Activated gamma-delta T cell (primary cell): ENCODE data around the gene GNAT1.
A peak's percentile ranks its signal among the peaks of the same experiment; 100 is the strongest.
"Not testable (repeated sequence)": the region's sequence is repeated elsewhere in the genome, so short reads cannot be mapped to it uniquely, and the experiment has no call there.

Experiments used
- DNase-seq: peaks from one replicate; lab custom pipeline; 2025; lab: John Stamatoyannopoulos, UW

Gene GNAT1

DNA sequence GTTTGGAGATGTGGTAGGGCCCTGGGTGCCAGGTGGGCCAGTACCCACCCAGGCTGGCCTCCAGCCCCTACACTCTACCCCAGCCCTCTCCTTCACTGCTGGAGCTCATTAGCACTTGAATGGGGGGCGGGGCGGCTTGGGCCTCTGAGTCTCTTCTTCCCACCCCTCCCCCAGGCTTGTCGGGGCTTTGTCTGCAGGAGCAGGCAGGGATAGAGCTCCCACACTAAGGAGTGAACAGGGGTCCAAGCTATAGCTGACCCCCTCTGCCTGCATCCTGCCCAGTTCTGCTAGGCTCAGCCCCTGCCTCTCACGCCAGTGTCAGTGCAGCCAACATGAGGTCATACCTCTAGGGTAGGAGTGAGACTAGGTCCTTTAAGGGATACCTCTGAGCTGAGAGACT is 49.8 kb downstream of the GNAT1 start:
- DNase-seq, result no peak

DNA sequence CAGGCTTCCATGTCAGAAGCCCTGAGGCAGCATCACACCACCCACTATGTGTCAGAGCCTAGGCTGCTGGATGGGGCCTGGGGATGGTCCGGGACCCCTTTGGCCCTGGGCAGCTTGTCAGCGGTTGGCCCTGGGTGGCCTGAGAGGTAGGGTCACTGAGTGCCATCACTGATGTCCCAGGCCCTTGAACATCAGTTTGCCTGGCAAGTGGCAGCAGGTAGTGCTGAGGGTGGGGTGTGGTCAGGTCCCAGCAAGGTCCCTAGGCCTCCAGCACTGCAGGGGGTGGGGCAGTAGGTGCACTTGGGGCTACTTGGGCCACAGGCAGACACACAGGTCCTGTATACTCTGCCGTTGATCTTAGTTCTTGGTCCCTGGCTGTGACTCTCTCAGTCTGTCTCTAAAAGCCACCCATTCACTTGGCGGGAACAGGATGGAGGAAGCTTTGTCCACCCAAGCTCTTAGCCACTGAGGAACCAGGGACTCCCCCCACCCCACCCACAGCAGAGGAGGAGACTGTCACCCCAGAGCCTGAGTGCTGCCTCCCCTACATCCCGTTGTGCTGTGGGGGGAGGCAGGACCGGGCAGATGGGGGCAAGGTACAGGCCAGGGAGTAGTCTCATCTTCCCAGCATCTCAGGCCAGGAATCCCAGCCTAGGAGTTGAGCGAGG is 50.4 kb downstream of the GNAT1 start:
- DNase-seq, result no peak

DNA sequence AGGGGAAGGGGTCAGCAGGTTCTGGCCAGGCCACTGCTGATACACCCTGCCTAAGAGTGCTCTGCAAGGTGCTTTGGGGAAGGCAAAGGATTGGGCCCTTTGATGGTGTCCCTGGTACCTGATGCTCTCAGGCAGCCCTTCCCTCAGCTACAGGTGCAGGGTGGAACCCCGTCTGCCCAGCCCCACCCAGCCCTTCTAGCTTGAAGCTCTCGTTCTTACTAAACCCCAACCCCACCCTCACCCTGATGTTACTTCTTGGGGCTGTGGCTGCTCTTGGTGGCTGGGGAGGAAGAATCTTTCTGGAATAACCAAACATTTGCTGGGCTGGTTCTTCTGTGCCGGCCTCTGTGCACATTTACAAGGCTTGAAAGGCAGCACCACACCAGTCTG is 51.0 kb downstream of the GNAT1 start:
- no peak for DNase-seq

DNA sequence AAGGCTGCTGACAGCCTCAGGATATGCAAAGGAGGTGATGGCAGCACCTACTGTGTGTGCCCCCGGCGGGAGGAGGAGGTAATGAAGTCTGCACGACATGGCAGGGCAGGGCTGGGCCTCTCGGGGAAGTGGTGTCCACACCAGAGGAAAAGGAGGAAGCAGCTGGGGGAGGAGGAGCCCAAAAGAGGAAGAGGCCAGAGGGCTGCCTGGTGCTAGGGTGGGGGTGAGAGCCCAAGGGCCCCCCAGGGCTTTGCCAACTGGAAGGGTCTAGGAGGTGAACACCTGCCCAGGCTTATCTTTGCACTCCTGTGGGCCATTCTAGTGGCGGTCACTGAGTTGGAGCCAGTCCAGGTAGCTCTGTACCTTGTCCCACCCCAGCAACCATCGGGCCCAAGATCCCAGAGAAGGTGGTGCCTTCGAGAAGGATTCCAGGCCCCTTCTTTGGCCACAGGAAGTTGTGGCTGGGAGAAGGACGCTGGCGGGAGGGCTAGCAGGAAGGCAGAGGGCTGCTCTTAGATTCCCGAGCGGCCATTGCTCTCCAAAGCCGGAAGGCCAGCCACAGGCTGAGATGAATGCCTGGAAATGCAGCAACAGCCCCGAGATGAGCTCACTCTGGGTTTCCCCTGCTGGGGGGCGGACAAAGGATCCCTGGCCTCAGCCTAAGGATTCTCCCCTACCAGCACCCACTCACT is 51.6 kb downstream of the GNAT1 start:
- no peak for DNase-seq

DNA sequence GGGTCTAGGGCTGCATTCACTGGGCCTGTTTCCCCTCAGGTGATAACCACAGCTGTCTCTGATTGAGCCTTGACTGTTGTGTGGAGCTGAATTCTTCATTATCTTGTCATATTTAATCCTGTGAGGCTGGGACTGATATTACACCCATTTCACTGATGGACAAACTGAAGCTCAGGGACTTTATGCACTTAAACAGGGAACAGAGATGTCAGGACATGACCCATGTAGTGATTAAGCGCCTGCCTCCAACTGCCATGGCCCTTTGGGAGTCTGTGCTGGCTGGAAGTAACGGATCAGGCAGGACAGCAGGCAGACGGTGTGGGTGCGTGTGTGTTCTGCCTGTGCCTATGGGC is 52.1 kb downstream of the GNAT1 start:
- DNase-seq, result no peak

DNA sequence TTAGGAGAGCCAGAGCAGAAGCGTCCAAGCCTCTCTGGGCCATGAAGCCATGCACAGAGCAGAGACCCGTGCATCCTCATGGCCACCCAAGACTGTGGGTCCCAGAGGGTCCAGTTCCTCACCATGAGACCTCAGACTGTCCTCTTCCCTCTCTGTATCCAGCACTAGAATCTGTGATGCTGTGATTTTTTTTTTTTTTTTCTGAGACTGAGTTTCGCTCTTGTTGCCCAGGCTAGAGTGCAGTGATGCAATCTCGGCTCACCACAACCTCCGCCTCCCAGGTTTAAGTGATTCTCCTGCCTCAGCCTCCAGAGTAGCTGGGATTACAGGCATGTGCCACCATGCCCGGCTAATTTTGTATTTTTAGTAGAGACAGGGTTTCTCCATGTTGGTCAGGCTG is 53.4 kb downstream of the GNAT1 start:
- not testable (repeated sequence) for DNase-seq

DNA sequence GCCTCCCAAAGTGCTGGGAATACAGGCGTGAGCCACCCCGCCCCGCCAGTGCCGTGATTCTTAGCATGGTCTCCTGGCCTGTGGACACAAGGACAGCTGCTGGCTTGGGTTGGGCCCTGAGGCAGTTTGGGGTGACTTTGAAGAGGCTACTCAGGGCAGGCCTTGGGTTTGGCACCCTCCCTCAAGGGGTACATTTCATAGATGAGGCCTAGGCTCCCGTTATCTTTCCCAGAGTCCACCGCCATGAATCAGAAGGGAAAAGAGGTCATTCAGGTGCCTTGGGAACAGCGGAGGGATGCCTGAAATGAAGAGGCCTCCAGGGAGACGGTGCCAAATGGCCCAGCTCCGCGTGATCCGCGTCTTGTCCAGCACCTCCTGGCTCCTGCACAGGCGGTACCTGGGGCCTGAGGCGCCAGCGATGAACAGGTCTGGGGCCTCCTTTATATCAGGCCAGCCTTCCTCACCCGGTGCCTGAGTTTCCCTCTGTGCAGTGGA is 53.9 kb downstream of the GNAT1 start:
- DNase-seq, result no peak

DNA sequence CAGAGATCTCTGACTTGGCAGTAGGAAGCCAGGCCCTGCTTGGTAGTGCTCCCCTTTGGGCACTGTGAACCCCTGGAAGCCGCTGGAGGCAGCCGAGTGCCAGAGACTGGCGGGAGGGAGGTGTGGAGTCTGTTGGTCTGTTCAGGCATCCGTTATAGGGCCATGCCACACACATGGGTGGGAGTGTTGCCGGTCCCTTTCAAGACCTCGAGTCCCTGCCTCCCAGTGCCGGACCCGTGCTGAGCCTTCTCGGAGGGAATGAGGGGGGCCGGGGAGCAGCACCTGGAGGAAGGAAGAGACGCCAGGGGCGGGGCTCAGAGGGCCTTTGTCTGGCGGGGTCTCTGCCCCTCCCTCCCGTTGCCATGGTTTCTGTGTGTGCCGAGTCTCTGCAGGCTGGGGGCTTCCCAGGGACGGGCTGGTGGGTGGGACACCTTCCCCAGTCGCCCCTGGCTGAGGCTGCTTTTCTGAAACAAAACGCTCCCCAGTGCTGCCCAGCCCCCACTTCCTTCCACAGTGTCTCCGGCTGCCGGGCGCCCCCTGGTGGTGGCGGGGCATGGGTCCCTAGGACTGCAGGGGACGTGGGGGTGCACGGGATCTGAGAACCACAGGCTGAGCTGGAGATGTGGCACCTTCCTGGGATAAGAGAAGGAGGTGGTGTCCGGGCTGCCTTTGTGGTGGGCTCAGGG is 54.6 kb downstream of the GNAT1 start:
- peak; percentile 93 for DNase-seq

DNA sequence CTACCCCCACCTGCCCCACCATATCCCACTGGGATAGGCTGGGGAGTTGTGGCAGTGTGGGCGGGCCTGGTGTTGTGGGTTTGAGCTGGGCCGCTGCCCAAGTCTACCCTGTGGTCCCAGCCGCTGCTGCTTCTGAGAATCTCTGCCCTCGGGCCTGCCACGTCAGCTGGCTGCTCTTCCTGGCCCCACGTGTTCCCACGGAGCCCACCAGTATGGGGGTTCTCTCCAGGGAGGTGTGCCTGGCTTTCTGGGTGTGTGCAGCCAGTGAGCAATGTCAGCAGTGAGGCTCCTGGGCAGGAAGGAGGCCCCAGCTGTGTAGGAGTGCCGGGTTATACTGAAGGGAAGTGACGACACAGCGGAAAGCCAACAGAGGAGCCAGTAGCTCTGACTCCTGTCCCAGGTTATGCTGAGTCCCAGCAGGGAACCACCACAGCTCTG is 55.1 kb downstream of the GNAT1 start:
- DNase-seq, result peak; percentile 50
